Cardiac fibroblast (primary cell): Measurements from ENCODE around the gene TBCA.

Experiments used
- DNase-seq, 2 donors: peaks; one replicate each; pipeline versions ENCODE4 v3.0.0 to v3.0.0-alpha.2; 2010; ENCODE audit warnings: low read depth in 2 of 2
- H3K4me3 ChIP-seq, 2 donors: replicated peaks in 1 of 2; 1 replicate in 1 of 2; 2 replicates in 1 of 2; pipeline ENCODE4 v1.5.1; 2011; ENCODE audit warnings: low read depth in 2 of 2, low read length in 2 of 2, mild to moderate bottlenecking in 2 of 2, moderate library complexity in 1 of 2
- CTCF ChIP-seq: IDR thresholded peaks from one replicate; pipeline ENCODE4 v1.5.1; 2011; ENCODE audit warnings: low read depth, mild to moderate bottlenecking, low read length, inconsistent platforms

TBCA gene

GRCh38 chr5:77663090-77663863 is 112.9 kb downstream of the TBCA start:
- no peak overlapping the region for H3K4me3 ChIP-seq
- DNase-seq, result no peak
- no peak for TF ChIP-seq CTCF

GRCh38 chr5:77662635-77663034 is 113.5 kb downstream of the TBCA start:
- H3K4me3 ChIP-seq, result no peak overlapping the region
- no peak for TF ChIP-seq CTCF
- DNase-seq, result no peak

GRCh38 chr5:77658662-77659061 is 117.5 kb downstream of the TBCA start:
- DNase-seq, result no peak
- TF ChIP-seq CTCF, result no peak
- H3K4me3 ChIP-seq, result no peak overlapping the region

- DNase-seq, result no peak
- no peak for TF ChIP-seq CTCF
- H3K4me3 ChIP-seq, result no peak overlapping the region
Observed at GRCh38 chr5:77651343-77651742, 124.8 kb downstream of the TBCA start.

- no peak overlapping the region for H3K4me3 ChIP-seq
- DNase-seq, result no peak
- no peak for TF ChIP-seq CTCF
Observed at GRCh38 chr5:77650686-77651085, 125.5 kb downstream of the TBCA start.

GRCh38 chr5:77649776-77650175 is 126.4 kb downstream of the TBCA start:
- no peak for DNase-seq
- no peak overlapping the region for H3K4me3 ChIP-seq
- no peak for TF ChIP-seq CTCF

GRCh38 chr5:77645995-77646639 is 130.0 kb downstream of the TBCA start:
- H3K4me3 ChIP-seq, result no peak overlapping the region
- no peak for DNase-seq
- no peak for TF ChIP-seq CTCF
